ENCODE results near the gene SMAD6.

The SMAD6 gene

GRCh38 chr15:66801266-66801665, 99.2 kb downstream of the SMAD6 start:
- DNase-seq = no peak

GRCh38 chr15:66802025-66803001, 100.3 kb downstream of the SMAD6 start:
- no peak for DNase-seq

GRCh38 chr15:66803182-66803729, 101.2 kb downstream of the SMAD6 start:
- DNase-seq = no peak

GRCh38 chr15:66803749-66804148, 101.7 kb downstream of the SMAD6 start:
- DNase-seq = no peak

GRCh38 chr15:66805202-66805885, 103.3 kb downstream of the SMAD6 start:
- DNase-seq = no peak

- no peak for DNase-seq
Observed at GRCh38 chr15:66808181-66808824, 106.3 kb downstream of the SMAD6 start.

- DNase-seq = no peak
Observed at GRCh38 chr15:66809664-66810063, 107.6 kb downstream of the SMAD6 start.

- no peak for DNase-seq
Observed at GRCh38 chr15:66815318-66815717, 113.3 kb downstream of the SMAD6 start.

- DNase-seq = no peak
Observed at GRCh38 chr15:66816201-66816600, 114.2 kb downstream of the SMAD6 start.

- no peak for DNase-seq
Observed at GRCh38 chr15:66819084-66819483, 117.0 kb downstream of the SMAD6 start.

GRCh38 chr15:66820481-66821176, 118.6 kb downstream of the SMAD6 start:
- no peak for DNase-seq

GRCh38 chr15:66821307-66821706, 119.3 kb downstream of the SMAD6 start:
- no peak for DNase-seq

GRCh38 chr15:66822114-66822513, 120.1 kb downstream of the SMAD6 start:
- DNase-seq = no peak

- no peak for DNase-seq
Observed at GRCh38 chr15:66822576-66822975, 120.5 kb downstream of the SMAD6 start.

GRCh38 chr15:66823601-66824000, 121.6 kb downstream of the SMAD6 start:
- DNase-seq = no peak

GRCh38 chr15:66824424-66824823, 122.4 kb downstream of the SMAD6 start:
- DNase-seq = no peak

GRCh38 chr15:66825139-66825538, 123.1 kb downstream of the SMAD6 start:
- DNase-seq = no peak

- DNase-seq = no peak
Observed at GRCh38 chr15:66825731-66826130, 123.7 kb downstream of the SMAD6 start.

GRCh38 chr15:66826507-66826906, 124.5 kb downstream of the SMAD6 start:
- DNase-seq = no peak

- no peak for DNase-seq
Observed at GRCh38 chr15:66827039-66827697, 125.1 kb downstream of the SMAD6 start.

GRCh38 chr15:66827698-66828055, 125.6 kb downstream of the SMAD6 start:
- no peak for DNase-seq

Data from NCI-H146 (cell line).